Suppressor macrophage treated with lipopolysaccharide for 1 hour (primary cell): Measurements from ENCODE around the gene MRPL49.
A peak's percentile ranks its signal among the peaks of the same experiment; 100 is the strongest.

Experiments used
- DNase-seq, 3 donors: peaks; one replicate each; pipeline ENCODE4 v3.0.0-alpha.2; 2020 to 2022

MRPL49 gene

DNA sequence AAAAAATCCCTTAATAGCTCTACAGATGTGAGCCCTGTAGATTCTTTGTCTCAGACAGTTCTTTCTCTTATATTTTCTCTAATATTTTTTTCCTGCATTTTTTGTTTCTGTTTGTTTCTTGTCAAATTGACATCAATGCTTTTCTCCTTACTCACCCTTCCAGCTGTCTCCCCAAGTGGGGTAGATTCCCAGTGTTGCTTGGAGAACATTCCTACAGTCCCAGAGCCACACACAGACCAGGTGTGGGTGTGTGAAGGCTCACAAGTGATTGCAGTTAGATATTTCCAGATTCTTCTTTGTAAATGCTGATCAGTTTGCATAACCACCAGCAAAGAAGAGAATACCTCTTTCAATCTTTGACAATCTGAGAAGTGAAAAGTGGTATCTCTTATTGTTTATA, 18.6 kb upstream of the MRPL49 start:
- no peak for DNase-seq

DNA sequence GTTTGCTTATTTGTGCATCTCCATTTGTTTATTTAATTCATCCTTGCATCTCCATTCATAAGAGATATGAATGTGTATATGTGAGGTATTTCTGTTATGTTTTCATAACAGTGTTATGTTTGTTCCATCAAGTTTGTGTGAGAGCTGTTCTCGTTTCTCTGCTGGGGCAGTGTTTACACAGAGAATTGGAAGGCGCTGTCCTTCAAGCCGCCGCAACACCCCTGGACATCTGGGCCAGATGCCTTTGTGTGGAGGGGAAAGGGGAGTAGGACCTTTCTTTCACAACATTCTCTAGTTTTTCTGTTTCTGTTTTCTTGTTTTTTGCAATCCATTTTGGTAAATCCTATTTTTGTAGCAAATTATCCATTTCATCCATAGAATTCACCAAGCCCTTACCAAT, 17.5 kb upstream of the MRPL49 start:
- DNase-seq = no peak

DNA sequence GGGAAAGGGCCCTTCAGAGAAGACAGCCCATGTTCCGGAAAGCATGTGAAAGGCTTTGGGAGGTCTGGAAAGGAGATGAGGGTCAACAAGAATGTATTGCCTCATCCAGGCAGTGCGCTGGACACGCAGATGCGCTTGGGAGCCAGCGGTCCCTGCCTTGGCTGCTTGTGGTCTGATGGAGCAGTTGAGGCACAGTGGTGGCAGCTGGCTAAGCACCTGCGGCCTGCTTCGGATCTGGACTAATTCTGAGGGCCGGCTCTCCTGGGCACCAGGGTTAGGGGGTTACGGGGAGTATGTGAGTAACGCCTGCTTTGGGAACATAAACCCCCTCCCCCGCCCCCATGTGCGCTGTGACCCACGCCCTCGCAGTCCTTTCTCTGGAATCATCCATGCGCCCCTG, 15.0 kb upstream of the MRPL49 start:
- no peak for DNase-seq

DNA sequence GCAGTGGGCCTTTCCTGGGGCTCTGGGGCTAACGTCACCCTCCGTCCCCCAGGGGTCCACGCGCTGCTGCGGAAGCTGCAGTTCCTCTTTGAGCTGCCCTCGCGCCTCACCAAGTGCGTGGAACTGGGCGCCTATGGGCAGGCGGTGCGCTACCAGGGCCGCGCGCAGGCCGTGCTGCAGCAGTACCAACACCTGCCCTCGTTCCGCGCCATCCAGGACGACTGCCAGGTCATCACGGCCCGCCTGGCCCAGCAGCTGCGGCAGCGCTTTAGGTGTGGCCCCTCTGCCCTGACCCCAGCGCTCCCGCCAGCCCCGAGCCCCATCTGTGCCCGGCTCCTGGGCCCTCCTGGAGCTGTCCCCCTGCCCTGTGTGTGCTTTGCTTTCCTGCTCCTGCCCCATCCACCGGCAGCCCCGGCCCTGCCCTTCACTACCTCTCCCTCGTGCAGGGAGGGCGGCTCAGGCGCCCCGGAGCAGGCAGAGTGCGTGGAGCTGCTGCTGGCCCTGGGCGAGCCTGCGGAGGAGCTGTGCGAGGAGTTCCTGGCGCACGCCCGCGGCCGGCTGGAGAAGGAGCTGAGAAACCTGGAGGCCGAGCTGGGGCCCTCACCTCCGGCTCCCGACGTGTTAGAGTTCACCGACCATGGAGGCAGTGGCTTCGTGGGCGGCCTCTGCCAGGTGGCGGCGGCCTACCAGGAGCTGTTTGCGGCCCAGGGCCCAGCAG, 14.2 kb upstream of the MRPL49 start:
- no peak for DNase-seq

DNA sequence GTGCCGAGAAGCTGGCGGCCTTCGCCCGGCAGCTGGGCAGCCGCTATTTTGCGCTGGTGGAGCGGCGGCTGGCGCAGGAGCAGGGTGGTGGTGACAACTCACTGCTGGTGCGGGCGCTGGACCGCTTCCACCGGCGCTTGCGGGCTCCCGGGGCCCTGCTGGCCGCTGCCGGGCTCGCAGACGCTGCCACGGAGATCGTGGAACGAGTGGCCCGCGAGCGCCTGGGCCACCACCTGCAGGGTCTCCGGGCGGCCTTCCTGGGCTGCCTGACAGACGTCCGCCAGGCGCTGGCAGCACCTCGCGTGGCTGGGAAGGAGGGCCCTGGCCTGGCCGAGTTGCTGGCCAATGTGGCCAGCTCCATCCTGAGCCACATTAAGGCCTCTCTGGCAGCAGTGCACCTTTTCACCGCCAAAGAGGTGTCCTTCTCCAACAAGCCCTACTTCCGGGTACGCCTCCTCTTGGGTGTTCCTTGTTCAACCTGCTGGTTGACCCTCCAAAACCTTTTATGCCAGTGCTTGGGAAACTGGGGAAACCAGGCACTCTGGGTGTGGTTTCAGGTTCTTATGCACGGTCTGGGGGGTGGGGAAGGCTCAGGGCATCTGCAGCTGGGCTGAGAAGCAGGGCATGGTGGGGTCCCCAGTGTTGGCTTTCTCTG, 13.5 kb upstream of the MRPL49 start:
- DNase-seq = no peak

DNA sequence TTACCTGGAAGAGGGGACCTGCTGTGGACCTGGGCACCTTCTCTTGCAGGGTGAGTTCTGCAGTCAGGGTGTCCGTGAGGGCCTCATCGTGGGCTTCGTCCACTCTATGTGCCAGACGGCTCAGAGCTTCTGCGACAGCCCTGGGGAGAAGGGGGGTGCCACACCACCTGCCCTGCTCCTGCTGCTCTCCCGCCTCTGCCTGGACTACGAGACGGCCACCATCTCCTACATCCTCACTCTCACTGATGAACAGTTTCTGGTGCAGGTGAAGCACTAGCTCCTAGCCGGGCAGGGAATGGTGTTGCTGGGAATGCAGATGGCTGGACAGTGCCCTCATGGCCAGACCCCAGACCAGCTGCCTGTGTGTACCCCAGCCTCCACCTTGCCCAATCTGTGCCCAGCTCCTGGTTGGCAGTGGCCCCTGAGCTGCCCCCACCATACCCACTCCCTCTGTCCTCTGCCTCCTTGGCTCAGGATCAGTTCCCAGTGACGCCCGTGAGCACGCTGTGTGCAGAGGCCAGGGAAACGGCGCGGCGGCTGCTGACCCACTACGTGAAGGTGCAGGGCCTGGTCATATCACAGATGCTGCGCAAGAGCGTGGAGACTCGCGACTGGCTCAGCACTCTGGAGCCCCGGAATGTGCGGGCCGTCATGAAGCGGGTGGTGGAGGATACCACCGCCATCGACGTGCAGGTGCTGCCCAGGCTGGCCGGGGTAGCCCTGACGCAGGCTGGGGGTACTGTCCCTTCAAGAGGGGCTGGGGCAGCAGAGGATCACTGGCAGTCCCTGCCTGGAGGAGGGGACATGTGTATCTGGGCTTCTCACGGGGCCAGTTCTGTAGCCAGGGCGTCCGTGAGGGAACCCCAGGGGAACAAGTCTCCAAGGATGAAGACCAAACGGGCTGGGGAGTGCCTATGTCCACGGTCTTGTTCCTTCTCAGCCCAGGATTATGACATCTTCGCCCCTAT, 12.6 kb upstream of the MRPL49 start:
- DNase-seq = no peak

DNA sequence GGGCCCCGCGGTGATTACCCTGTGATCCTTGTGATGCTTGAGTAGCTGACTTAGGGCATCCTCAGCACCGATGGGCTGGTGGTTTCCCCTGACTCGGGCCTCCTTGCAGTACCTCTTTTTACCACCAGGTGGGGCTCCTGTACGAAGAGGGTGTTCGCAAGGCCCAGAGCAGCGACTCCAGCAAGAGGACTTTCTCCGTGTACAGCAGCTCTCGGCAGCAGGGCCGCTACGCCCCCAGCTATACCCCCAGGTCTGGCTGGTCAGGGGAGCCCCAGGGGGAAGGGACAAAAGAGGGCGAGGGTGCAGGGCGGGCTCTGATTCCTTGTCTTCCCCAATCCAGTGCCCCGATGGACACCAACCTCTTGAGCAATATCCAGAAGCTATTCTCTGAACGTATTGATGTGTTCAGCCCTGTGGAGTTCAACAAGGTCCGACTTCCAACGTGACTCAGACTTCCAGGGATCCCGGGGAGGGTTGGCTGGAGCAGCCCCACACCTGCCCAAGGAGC, 11.7 kb upstream of the MRPL49 start:
- peak; percentile 89 to 95 (median 93) for DNase-seq

DNA sequence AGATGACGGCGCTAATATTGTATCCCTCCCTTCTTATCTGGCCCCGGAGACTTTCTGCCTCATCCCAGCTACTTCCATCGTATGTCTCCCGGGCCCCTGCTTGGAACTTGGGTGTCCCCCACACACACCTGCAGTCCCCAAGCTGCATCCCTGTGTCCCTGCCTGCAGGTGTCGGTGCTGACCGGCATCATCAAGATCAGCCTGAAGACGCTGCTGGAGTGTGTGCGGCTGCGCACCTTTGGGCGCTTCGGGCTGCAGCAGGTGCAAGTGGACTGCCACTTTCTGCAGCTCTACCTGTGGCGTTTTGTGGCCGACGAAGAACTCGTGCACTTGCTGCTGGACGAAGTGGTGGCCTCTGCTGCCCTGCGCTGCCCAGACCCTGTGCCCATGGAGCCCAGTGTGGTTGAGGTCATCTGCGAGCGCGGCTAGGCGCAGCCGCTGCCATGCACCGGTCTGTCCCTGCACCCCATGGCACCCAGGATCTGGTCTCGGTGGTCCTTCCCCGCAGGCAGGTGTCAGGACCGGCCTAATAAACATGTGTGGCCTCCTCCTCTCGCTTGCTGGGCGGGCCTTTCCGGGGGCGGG, 10.9 kb upstream of the MRPL49 start:
- DNase-seq = no peak

DNA sequence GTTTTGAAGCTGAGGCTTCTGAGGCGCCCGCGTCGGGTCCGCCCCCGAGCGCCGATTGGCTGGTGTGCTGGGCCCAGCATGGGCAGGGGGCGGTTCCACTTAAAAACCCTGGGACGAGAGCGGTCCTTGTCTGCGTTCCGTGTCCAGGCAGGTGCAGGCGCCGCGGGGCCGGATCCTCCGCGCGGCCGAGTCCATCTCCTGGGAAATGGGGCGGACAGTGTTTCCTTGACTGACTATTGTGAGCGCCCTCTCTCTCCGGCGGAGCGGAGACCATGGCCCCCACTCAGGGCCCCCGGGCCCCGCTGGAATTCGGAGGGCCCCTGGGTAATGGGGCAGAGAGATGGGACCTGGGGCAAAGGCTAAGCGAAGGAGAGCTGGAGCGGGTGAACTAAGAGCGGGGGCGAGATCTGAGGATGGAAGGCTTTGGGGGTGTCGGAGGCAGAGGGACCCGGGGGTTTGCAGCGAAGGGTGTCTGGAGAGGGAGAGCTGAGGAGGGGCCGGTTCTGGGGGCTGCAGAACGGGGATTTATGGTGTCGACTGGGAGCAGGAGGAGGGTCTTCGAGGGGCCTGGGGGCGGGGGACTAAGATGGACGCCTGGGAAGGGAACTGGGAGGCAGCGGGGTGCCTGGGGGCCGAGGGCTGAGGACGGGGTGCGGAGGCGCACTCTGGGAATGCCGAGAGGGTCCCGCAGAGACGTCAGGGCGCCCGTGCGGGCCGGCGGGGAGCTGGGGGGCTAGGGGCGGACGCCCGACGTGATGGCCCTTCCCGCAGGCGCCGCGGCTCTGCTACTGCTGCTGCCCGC, 10.2 kb upstream of the MRPL49 start, which contains the start of gene TM7SF2:
TM7SF2 (plus strand) TSS at position 129 of the 802 bp plus-strand sequence; CDS start at position 273, 144 bp downstream.
- DNase-seq = peak; percentile 94 to 99 (median 97)

DNA sequence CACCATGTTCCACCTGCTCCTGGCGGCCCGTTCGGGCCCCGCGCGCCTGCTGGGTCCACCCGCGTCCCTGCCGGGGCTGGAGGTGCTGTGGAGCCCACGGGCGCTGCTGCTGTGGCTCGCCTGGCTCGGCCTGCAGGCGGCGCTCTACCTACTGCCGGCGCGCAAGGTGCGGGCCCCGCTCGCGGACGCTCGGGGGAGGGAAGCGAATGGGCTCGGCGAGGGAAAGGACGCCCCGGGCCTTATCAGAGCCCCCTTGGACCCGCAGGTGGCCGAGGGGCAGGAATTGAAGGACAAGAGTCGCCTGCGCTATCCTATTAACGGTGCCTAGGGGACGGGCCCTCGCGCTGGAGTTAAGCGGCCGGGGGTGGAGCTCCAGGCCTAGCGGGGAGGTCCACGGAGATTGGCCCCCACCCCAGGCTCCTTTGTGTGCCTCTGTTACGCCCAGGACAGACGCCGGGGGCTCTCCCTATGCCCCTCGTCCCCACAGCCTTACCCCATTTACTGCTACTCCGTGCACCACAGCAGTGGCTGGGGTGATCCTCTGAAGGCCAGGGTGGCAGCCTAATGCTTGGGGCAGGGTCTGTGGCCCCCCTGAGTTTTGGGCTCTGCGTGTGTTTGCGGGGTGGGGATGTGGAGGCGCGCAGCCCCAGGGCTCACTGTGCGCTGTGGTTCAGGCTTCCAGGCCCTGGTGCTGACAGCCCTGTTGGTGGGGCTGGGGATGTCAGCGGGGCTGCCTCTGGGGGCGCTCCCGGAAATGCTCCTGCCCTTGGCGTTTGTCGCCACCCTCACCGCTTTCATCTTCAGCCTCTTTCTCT, 9.4 kb upstream of the MRPL49 start:
- DNase-seq = peak; percentile 65 to 86 (median 70)

DNA sequence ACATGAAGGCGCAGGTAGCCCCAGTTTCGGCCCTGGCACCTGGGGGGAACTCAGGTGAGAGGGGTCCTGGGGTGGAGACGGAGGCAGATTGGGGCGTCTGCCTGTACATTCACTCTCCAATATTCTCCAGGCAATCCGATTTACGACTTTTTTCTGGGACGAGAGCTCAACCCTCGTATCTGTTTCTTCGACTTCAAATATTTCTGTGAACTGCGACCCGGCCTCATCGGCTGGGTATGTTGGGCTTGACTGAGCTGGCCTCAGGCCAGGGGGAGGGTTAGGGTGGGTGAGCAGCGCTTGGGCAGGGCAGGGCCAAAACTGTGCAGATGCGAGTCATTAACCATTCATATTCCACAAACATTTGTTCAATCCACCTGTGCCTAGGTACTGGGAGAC, 8.8 kb upstream of the MRPL49 start:
- DNase-seq = no peak

DNA sequence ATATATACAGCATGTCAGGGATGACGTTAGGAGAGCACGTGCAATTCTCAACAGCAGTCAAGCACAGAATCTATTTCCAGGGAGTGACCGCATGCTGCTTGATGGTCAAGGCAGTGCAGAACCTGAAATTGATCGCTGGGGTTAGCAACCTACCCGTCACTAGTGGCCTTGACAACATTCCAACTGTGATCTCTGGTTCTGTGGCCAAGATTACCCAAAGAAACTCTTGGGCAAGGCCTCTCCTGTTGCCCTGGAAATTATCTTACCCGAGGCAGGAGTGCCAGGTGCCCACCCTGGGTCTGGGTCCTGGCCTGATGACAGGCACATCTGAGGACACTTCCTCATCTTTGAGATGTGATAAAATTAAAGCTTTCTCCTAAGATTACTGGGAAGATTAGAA, 8.3 kb upstream of the MRPL49 start:
- DNase-seq = no peak

DNA sequence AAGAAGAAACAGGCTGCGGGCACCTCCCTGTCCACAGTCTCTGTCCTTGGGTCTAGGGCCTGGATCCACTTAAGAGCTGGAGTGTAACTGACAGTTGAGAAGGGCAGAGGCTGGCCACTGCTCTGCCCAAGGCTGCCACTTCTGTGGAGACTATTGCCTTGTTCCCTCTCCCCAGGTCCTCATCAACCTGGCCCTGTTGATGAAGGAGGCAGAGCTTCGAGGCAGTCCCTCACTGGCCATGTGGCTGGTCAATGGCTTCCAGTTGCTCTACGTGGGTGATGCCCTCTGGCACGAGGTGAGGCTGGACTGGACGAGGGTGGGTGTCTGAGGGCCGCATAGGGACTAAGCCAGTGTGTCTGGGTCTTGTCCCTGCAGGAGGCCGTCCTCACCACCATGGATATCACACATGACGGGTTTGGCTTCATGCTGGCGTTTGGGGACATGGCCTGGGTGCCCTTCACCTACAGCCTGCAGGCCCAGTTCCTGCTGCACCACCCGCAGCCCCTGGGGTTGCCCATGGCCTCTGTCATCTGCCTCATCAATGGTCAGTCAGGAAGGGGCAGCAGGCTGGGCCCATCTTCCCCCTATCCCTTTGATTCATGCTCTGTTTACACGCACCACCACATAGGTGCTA, 7.5 kb upstream of the MRPL49 start:
- no peak for DNase-seq

DNA sequence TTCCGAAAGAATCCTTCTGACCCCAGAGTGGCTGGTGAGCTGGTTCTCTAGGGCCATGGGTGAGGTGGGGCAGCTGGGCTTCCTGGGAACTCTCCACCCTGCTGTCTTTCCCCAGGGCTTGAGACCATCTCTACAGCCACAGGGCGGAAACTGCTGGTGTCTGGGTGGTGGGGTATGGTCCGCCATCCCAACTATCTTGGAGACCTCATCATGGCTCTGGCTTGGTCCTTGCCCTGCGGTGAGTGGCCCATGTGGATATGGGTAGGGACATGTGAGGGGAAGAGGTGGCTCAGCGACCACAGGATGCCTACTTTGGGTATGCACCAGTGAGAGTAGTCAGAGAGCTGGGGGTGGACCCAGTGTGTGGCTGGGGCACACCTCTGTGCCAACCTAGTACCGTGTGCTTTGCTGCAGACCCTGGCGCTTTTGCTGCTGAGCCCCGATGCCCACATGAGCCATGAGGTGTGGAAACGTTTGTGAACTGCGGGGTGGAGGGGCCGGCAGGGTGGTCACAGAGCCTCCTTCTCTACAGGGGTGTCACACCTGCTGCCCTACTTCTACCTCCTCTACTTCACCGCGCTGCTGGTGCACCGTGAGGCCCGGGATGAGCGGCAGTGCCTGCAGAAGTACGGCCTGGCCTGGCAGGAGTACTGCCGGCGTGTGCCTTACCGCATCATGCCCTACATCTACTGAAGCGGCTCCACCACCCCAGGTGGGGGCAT, 6.6 kb upstream of the MRPL49 start:
- DNase-seq = no peak

DNA sequence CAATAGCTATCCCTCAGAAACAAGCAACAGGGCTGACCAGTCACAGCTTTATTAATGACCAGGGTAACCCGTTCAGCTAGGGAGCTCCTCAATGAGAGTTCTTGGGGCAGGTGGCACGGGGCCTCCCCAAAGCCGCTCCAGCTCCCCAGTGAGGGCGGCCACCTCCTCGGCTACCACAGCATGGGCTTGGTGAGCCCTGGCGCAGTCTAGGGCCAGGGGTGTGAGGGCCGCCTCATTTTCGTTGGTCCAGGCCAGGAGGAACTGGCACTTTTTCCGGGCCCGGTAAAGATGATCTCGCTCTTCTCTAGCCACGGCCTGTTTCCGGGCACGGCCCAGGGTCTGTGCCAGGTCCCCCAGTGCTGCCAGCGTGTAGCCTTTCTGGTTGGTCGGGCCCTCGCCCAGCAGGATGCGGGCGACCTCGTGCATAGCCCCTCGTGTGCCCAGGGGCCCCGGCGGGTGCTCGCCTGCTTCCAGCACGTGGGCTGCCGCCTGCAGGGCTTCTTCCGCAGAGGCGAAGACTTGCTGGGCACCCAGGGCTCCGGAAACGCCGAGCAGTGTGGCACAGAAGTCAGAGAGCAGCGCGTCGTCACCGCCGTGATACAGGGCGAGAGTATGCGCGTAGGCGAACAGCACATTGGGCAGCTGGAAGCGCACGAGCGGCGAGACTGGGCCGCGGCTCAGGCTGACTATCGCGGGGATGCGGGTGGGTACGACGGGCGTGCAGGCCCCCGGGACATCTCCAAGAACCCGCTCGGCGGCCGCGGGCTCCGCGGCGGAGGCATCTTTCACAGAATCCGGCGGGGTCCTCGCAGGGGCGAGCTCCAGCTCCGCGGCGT, 5.5 kb upstream of the MRPL49 start:
- DNase-seq = peak; percentile 56 to 62 (median 61)

DNA sequence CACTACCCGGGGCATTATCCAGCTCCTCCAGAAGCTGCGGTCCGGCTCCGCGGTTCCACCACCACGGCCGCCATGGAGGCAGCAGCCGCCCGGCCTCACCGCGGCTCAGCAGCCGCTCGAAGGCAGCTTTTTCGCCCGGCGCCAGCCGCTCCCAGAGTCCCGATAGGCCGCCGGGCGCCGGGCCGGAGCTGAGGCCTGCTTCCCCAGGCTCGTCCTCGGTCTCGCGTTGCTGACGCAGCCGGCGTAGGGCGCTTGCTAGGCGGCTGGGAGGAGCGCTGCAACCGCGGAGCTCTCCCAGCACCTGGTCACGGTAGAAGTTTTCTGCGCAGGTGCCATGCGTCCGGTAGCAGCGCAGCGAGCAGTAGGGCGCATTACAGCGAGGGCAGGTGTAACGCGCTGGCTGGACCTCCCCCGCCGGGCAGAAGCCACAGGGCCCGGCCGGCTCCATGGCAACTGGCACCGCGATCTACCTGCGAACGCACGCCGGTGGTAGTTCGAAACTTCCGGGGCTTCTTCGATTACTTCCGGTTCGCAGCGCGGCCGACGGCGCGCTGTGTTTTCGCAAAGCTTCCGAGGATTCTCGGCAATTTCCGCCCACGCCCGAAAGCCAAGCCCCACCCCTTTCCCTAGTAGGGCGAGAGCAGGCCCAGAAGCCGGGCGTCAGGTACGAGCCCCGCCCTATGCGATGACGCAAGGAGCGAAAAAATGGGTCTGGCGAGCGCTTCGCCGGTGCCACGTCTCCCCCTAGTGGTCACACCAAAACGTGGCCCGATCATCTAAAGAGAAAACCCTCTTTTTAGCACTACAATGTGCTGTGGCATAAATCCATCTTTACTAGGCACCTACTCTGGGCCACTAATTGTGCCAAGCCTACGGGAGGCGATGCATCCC, 4.7 kb upstream of the MRPL49 start, which contains the start of gene ZNHIT2:
ZNHIT2 (minus strand) TSS at position 496 of the 891 bp plus-strand sequence; CDS start at position 448, 48 bp downstream.
- DNase-seq = peak; percentile 100

DNA sequence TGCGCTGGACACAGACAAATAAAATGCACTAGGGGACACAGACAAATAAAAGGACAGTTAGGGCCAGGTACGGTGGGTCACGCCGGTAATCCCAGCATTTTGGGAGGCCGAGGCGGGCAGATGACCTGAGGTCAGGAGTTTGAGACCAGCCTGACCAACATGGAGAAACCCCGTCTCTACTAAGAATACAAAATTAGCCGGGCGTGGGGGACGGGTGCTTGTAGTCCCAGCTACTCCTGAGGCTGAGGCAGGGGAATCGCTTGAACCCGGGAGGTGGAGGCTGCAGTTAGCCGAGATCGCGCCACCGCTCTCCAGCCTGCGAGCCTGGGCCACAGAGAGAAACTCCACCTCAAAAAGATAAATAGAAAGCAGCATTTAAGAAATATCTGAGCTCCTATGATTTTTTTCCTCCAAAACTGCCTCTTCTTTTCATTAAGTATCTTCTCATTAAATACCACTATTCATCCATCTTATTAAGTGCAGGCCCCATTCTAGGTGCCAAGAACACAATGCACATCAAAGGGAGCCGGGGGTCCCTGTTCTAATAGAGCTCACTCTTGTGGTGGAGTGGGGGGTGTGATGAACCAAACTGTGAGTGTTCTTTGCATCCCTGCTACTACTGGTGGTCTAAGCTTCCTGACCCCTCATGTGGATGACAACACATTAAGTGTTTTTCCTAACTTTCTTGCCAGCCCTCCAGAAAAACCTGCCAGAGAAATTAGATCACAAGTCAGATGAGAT, 3.9 kb upstream of the MRPL49 start:
- no peak for DNase-seq
